NCI-H1417 (cell line): Measurements from ENCODE around the gene STH.

Source experiments
- DNase-seq, 3 experiments: peaks; one replicate each; lab custom pipeline; 2025; lab: John Stamatoyannopoulos, UW

STH gene

GRCh38 chr17:45985447-45985846 is 13.6 kb upstream of the STH start:
- no peak for DNase-seq

DNA sequence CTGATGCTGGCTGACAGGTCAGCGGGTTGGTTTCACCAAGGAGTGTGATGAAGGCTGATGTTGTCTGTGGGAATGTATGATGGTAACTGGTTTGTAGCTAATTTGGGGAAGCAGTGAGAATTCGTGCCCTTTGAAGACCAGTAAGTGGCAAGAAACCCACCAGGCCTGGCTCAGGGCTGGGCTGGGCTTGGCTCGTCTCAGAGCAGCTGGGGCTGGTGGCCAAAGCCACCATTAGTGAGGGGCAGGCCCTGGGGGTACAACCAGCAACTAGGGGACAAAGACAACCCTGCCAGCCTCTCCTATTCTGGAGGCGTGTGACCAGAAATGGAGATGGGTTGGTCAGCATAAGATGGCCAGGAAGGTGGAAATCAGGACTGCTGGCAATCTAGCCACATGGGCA is 13.0 kb upstream of the STH start:
- no peak for DNase-seq

DNA sequence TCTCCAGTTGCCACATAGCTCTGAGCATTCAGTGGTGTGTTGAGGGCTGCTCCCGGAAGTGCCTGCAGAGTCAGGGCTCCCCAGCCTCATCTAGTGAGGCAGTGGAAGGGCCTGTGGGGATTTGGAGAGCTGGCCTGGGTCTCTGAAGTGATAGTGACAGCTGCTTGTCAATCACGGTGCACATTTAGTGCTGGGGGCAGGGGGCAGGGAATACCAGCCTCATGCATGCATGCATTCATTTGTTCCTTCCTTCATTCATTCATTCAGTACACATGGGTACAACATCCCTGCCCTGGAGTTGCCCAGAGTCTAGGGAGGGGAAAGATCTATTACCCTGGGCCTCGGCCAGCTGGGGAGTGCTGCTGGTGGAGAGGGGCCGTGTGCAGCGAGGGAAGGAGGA is 11.3 kb upstream of the STH start:
- DNase-seq: no peak

GRCh38 chr17:45989759-45990158 is 9.3 kb upstream of the STH start:
- no peak for DNase-seq

DNA sequence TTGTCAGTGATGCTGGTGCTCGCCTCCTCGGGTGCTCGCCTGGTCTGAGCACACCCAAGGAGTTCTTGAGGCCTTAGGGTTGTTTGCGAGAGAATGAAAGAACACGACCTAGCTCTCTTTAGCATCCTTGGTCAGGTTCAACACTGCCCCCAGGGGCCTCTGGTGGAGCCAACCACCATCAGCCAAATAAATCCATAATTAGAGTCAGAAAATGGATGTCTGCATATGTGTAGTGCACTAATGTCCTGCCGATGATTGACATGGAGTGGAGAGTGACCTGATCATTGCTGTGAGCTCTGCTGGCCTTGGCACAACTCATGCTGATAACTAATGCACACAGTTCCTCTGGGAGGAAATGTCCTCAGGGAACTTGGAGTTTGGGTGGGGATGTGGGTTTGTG is 8.2 kb upstream of the STH start:
- no peak for DNase-seq

- DNase-seq: no peak
Observed at GRCh38 chr17:45991341-45991740, 7.7 kb upstream of the STH start.

- DNase-seq: no peak
Observed at GRCh38 chr17:45992175-45992574, 6.9 kb upstream of the STH start.

DNA sequence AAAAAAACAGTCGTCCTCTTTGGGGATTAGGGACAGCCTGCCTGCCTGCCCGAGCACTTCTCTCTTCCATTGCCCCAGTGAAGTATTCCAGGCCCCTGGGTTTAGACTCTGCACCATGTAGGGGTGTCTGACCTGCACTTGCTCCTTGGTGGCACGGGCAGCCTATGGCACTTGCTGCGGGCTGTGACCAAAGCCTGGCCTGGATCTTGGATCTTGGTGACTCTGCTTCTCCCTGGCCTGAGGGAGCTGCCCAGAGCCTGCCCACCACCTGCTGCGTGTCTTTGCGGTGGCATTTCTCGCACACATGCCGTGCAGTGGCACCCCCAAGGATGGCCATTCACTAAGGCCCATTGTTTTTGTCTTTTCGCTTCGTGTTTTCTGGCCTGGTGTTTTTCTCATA is 6.1 kb upstream of the STH start:
- no peak for DNase-seq

GRCh38 chr17:45993962-45994627 is 5.0 kb upstream of the STH start:
- peak in 1 of 3 experiments; percentile 56 for DNase-seq

GRCh38 chr17:45994987-45995386 is 4.1 kb upstream of the STH start:
- no peak for DNase-seq

GRCh38 chr17:45995627-45996270 is 3.3 kb upstream of the STH start:
- no peak for DNase-seq

- no peak for DNase-seq
Observed at GRCh38 chr17:45996282-45996937, 2.6 kb upstream of the STH start.

- DNase-seq: no peak
Observed at GRCh38 chr17:45997166-45997565, 1.9 kb upstream of the STH start.

- no peak for DNase-seq
Observed at GRCh38 chr17:45997624-45998023, 1.4 kb upstream of the STH start.

GRCh38 chr17:45999900-46000290 is 845 bp downstream of the STH start:
- DNase-seq: no peak

DNA sequence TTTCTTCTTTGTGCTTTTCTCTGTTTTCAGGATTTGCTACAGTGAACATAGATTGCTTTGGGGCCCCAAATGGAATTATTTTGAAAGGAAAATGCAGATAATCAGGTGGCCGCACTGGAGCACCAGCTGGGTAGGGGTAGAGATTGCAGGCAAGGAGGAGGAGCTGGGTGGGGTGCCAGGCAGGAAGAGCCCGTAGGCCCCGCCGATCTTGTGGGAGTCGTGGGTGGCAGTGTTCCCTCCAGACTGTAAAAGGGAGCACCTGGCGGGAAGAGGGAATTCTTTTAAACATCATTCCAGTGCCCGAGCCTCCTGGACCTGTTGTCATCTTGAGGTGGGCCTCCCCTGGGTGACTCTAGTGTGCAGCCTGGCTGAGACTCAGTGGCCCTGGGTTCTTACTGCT is 1.2 kb downstream of the STH start:
- DNase-seq: no peak

DNA sequence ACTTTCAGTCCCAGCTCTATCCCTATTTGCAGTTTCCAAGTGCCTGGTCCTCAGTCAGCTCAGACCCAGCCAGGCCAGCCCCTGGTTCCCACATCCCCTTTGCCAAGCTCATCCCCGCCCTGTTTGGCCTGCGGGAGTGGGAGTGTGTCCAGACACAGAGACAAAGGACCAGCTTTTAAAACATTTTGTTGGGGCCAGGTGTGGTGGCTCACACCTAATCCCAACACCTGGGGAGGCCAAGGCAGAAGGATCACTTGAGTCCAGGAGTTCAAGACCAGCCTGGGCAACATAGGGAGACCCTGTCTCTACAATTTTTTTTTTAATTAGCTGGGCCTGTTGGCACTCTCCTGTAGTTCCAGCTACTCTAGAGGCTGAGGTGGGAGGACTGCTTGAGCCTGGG is 1.7 kb downstream of the STH start:
- no peak for DNase-seq

GRCh38 chr17:46001390-46002310 is 2.6 kb downstream of the STH start:
- DNase-seq: peak in 1 of 3 experiments; percentile 7

- DNase-seq: peak; percentile 62 to 80 (median 64)
Observed at GRCh38 chr17:46002311-46002972, 3.4 kb downstream of the STH start.

GRCh38 chr17:46002973-46003316 is 3.9 kb downstream of the STH start:
- no peak for DNase-seq

GRCh38 chr17:46003907-46004748 is 5.1 kb downstream of the STH start:
- peak in 2 of 3 experiments; percentile 14 to 45 for DNase-seq
